Bronchial epithelial cell (primary cell): ENCODE results near the gene SKP1. TPM values are rescaled to one million over a fixed set of nuclear protein-coding genes. Genes with fewer than 3 reads are reported as not detected.

Experiments used
- DNase-seq: peaks from one replicate; pipeline ENCODE4 v3.0.0-alpha.2; 2010; ENCODE audit warnings: low read depth
- FAIRE-seq: peaks from 2 replicates; lab custom pipeline; 2011; peaks lifted over from hg19 to GRCh38; lab: Jason Lieb, UNC
- H3K27me3 ChIP-seq: 2 replicates; pipeline ENCODE4 v1.5.1; 2011; ENCODE audit warnings: low read length; ENCODE audit not compliant: control insufficient read depth, insufficient read depth
- H3K36me3 ChIP-seq: 2 replicates; pipeline ENCODE4 v1.5.1; 2011; ENCODE audit warnings: low read length; ENCODE audit not compliant: control insufficient read depth, insufficient read depth
- H3K4me3 ChIP-seq: 2 replicates; pipeline ENCODE4 v1.5.1; 2011; ENCODE audit warnings: mild to moderate bottlenecking, low read depth, low read length, control low read depth
- total RNA-seq: library from RNA; depleted of rRNA; stranded (reverse); fragments of >200 nt; gene quantifications from 2 replicates; pipeline ENCODE4 v1.2.1, GENCODE V29; 2014
- TF ChIP-seq, protein P1 (sequence below): IDR thresholded peaks from 2 replicates; pipeline ENCODE4 v1.5.1; 2011; ENCODE audit warnings: mild to moderate bottlenecking, moderate library complexity, low read length, control low read depth, inconsistent platforms; ENCODE audit not compliant: insufficient read depth, severe bottlenecking

The SKP1 gene
- total RNA-seq, 1 donor from 2014 or later = 157 TPM

DNA sequence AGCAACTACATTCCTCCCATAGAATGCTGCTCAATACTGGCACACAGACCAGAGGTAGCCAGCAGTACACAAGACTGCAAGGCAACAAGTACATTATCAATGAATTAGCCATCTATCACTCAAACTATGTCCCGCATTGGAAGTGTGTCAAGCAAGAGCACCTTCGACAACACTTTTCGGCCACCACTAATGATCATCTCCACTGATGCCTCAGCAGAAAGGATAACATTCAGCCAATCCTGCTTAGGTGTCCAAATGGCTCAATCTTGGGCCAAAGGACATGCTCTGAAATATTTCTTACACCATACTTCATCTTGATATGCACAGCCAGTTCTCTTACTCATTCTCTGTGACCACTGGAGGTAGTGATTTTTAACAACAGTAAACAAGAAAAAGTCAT, 25.0 kb downstream of the SKP1 start:
- no peak overlapping the region for H3K4me3 ChIP-seq

DNA sequence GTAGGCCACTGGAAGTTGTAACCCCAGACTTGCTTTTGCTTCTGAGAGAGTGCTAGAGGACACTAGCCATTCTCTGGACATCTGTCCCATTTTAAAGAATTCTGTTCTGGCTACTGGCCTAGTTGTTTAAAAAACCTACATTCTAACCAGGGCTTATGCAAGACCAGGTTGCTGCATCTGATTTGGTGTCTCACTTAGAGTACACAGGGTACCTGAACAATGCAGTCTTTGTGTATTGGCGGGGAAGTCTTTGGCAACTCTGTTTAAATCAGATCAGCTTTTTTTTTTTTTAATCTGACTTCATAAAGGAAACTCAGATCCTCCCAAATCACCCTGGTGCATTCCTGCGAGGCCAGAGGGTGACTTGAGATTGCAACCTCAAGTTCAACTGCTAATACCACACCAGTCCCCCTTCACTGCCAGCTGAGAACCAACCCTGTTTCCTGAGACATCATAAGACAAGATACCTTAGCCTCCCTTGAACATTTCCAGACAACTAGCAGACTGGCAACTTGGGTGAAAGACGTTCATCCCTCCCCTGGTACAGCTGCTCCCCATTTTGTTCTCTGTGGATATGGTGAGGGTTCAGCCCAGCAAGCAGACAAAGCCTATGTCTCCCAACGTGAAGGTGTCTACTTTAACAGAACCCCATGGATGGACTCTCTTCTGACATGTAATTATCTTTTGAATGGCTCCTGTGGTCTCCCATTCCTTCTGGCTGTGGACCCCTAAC, 27.0 kb downstream of the SKP1 start:
- TF ChIP-seq, protein P1, sequence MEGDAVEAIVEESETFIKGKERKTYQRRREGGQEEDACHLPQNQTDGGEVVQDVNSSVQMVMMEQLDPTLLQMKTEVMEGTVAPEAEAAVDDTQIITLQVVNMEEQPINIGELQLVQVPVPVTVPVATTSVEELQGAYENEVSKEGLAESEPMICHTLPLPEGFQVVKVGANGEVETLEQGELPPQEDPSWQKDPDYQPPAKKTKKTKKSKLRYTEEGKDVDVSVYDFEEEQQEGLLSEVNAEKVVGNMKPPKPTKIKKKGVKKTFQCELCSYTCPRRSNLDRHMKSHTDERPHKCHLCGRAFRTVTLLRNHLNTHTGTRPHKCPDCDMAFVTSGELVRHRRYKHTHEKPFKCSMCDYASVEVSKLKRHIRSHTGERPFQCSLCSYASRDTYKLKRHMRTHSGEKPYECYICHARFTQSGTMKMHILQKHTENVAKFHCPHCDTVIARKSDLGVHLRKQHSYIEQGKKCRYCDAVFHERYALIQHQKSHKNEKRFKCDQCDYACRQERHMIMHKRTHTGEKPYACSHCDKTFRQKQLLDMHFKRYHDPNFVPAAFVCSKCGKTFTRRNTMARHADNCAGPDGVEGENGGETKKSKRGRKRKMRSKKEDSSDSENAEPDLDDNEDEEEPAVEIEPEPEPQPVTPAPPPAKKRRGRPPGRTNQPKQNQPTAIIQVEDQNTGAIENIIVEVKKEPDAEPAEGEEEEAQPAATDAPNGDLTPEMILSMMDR = no peak
- Histone ChIP-seq H3K36me3 (peaks cover 10% of the 10 kb centered on the region), H3K4me3 (no peak overlapping the region), H3K27me3 (no peaks in the 10 kb centered on the region)
- FAIRE-seq = no peak
- DNase-seq = no peak

More for the DNA sequence above, 25.0 kb downstream of the SKP1 start:
- TF ChIP-seq, protein P1 = no peak
- Histone ChIP-seq H3K27me3 (no peaks in the 10 kb centered on the region), H3K36me3 (peaks cover 8% of the 10 kb centered on the region)
- FAIRE-seq = no peak
- no peak for DNase-seq

DNA sequence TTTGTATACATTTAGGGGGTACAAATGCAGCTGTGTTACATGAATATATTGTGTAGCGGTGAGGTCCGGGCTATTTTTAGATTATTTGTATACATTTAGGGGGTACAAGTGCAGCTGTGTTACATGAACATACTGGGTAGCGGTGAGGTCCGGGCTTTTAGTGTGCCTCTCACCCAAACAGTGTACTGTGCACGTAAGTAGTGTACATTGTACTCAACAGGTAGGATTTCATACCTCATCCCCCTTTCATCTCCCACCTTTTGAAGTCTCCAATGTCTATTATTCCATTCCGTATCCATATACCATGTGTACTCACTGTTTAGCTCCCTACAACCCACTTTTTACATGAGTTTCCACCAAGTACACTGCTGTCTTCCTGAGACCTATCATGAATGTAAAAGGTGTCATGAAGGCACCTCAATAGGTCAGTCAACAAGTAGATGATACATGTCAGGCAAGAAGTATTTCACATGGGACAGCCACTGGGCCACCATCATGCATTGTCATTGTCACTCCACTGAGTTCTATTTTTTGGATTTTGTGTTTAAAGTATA, 27.7 kb downstream of the SKP1 start:
- no peak overlapping the region for H3K4me3 ChIP-seq
- no peak for FAIRE-seq

DNA sequence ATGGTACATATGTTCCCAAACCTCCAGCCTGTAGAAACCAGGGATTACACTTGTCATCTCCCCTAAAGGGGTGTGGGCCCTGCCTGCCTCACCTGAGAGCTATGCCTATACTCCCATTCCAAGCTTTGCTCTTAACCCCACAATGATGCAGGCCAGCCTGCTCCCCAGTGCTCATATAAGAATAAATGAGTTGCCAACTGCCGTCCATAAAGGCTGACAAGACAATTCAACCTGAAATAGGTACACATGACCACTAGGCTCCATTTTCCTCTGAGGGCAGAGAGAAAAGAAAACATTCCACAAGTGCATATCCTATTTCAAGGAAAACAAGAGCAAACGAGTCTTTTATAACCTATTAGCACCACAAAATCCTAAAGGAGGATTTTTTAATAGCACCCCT, 28.4 kb downstream of the SKP1 start:
- TF ChIP-seq, protein P1 = no peak
- DNase-seq = no peak
- H3K27me3 ChIP-seq = no peaks in the 10 kb centered on the region
- peaks cover 14% of the 10 kb centered on the region for H3K36me3 ChIP-seq
- H3K4me3 ChIP-seq = no peak overlapping the region
- no peak for FAIRE-seq

More for the DNA sequence above, 27.7 kb downstream of the SKP1 start:
- TF ChIP-seq, protein P1 = no peak
- Histone ChIP-seq H3K36me3 (peaks cover 14% of the 10 kb centered on the region), H3K27me3 (no peaks in the 10 kb centered on the region)
- DNase-seq = no peak

DNA sequence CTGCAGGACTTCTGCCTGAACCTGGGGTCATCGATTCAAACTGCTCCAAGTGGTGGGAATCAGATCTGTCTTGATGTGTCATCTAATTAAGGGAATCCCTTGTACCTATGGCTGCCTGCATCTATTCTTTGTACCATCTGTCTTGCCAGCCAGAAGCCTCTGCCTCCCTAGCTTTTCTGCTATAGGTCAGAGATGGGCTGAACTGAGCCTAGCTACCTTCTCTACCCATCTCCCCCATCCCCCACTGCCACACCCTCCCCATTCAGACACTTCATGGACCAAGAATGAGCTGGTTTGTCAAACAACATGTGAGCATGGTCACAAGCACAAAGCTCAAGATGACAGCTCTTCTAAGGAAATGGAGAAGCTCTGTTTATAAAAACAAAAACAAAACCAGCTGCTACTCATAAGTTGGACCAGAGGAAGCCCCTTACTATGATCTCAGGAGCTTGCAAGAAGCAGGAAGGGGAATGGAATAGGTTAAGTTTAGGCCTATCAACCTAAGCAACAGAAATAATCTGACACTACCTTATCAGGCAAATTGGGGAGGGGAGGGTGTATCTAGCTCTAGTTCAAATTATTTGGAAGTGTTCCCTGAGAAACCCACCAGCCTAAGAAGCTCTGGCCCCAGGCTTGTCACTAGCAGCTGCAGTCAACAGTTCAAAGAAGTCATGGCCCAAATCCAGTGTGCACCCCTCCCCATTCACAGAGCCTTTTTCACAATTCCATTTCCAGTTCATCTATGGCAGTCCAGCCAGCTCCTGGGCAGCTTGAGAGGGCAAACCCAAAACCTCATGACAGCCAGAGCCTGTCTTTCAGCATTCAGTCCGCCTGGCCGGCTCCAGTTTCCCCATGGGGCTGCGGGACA, 29.9 kb downstream of the SKP1 start:
- no peak overlapping the region for H3K4me3 ChIP-seq
- no peaks in the 10 kb centered on the region for H3K27me3 ChIP-seq
- peaks cover 16% of the 10 kb centered on the region for H3K36me3 ChIP-seq
- TF ChIP-seq, protein P1 = no peak
- FAIRE-seq = no peak
- DNase-seq = no peak
